ENCODE results near the gene CDA.

CDA gene

GRCh38 chr1:20652300-20652699, 63.4 kb downstream of the CDA start:
- CTCF ChIA-PET = interaction anchor here (1.1 to 1.2 kb wide), 2 partner anchors 9 to 19 kb away, joined by 3 read pairs; no protein-coding TSS in a partner anchor
- no peak overlapping the region for H3K27ac ChIP-seq (ENCODE audit: extremely low read depth, low read depth, low read length)
- no peaks in the 10 kb centered on the region for H3K4me1 ChIP-seq (ENCODE audit: control insufficient read depth, insufficient read depth, low read length)
- H3K9me3 ChIP-seq (ENCODE audit: control insufficient read depth, insufficient read depth, low read depth, low read length) = no peaks in the 10 kb centered on the region
- H3K4me3 ChIP-seq (ENCODE audit: low read depth, low read length) = no peak overlapping the region
- POLR2A ChIA-PET = interaction anchor here (1.2 to 1.4 kb wide), 2 partner anchors 9 kb away, joined by 3 to 4 read pairs; partner anchors contain the start of gene DDOST
- TF ChIP-seq ZNF610 (tag by site-specific recombination; IDR thresholded peaks at IDR 0.05; ENCODE audit: borderline replicate concordance) = no peak
- no peak for TF ChIP-seq ZNF423 (tag by site-specific recombination; IDR thresholded peaks at IDR 0.05)
- no peak for TF ChIP-seq ZEB2 (tag by site-specific recombination; IDR thresholded peaks at IDR 0.05)
- TF ChIP-seq ZNF596 (tag by site-specific recombination; IDR thresholded peaks at IDR 0.05) = no peak
- TF ChIP-seq ZNF645 (tag by site-specific recombination; IDR thresholded peaks at IDR 0.05) = no peak
- TF ChIP-seq ZNF571 (tag by site-specific recombination; IDR thresholded peaks at IDR 0.05) = no peak
- TF ChIP-seq ZNF785 (tag by site-specific recombination; IDR thresholded peaks at IDR 0.05) = no peak
- TF ChIP-seq, protein P1, sequence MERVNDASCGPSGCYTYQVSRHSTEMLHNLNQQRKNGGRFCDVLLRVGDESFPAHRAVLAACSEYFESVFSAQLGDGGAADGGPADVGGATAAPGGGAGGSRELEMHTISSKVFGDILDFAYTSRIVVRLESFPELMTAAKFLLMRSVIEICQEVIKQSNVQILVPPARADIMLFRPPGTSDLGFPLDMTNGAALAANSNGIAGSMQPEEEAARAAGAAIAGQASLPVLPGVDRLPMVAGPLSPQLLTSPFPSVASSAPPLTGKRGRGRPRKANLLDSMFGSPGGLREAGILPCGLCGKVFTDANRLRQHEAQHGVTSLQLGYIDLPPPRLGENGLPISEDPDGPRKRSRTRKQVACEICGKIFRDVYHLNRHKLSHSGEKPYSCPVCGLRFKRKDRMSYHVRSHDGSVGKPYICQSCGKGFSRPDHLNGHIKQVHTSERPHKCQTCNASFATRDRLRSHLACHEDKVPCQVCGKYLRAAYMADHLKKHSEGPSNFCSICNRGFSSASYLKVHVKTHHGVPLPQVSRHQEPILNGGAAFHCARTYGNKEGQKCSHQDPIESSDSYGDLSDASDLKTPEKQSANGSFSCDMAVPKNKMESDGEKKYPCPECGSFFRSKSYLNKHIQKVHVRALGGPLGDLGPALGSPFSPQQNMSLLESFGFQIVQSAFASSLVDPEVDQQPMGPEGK (tag by site-specific recombination; IDR thresholded peaks at IDR 0.05) = no peak
- no peak for TF ChIP-seq ZBTB21 (tag by site-specific recombination; IDR thresholded peaks at IDR 0.05)
- TF ChIP-seq ZNF239 (tag by site-specific recombination; IDR thresholded peaks at IDR 0.05) = no peak
- no peak for TF ChIP-seq KLF17 (tag by site-specific recombination; IDR thresholded peaks at IDR 0.05)
- no peak for TF ChIP-seq ZNF146 (tag by site-specific recombination; IDR thresholded peaks at IDR 0.05)
- no peak for TF ChIP-seq ZNF214 (tag by site-specific recombination; IDR thresholded peaks at IDR 0.05; ENCODE audit: borderline replicate concordance)
- no peak for TF ChIP-seq ZNF473 (tag by site-specific recombination; IDR thresholded peaks at IDR 0.05)
- no peak for TF ChIP-seq ELK4 (IDR thresholded peaks at IDR 0.05; ENCODE audit: borderline replicate concordance, low read depth, low read length)
- H3K36me3 ChIP-seq (ENCODE audit: control insufficient read depth in 2 of 2, insufficient read depth in 1 of 2, low read length in 2 of 2) = peaks cover 38 to 98% of the 10 kb centered on the region in 2 experiments

DNA sequence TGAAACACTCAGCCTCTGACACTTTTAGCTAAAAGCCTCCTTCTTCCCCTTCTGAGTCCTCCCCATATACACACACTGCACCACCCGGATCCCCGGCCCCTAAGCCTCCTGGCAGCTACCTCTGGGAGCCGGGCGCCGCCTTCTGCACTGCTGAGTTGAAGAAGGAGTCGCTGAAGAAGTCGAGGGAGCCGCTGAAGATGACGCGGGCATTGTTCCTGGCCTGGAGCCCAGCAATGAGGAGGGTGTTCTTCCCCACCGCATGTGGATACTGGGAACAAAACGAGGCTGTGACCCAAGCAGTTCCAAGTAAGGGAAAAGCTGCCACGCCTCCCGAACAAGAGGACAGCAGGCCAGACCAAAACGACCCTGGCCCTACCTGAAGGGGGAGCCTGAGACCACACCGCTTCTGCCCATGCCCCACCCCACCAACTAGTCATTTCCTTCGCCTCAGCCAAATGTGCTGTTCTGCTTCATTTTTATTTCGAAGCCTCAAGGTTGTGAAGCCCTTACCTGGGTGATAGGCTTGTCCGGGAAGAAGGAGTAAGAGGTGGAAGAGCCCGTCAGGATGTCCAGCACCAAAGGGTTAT, 65.3 kb downstream of the CDA start:
- POLR2A ChIA-PET = interaction anchor here (1.6 kb wide), 1 partner anchor 20 kb away, joined by 8 read pairs; no protein-coding TSS in a partner anchor
- H3K27ac ChIP-seq (ENCODE audit: extremely low read depth, low read depth, low read length) = no peak overlapping the region
- H3K4me1 ChIP-seq (ENCODE audit: control insufficient read depth, insufficient read depth, low read length) = no peaks in the 10 kb centered on the region
- peaks cover 45 to 98% of the 10 kb centered on the region in 2 experiments for H3K36me3 ChIP-seq (ENCODE audit: control insufficient read depth in 2 of 2, insufficient read depth in 1 of 2, low read length in 2 of 2)
- H3K4me3 ChIP-seq (ENCODE audit: low read depth, low read length) = no peak overlapping the region
- H3K9me3 ChIP-seq (ENCODE audit: control insufficient read depth, insufficient read depth, low read depth, low read length) = no peaks in the 10 kb centered on the region
- CTCF ChIA-PET = interaction anchor here (0.6 to 1.5 kb wide), 3 partner anchors 21 to 1615 kb away, joined by 3 to 4 read pairs (median 3); no protein-coding TSS in a partner anchor
- 0 out of 2 replicates have a peak, but pooled peaks have one; percentile 19 for TF ChIP-seq ZBTB48 (tag by site-specific recombination; IDR thresholded peaks at IDR 0.05)
- no peak for TF ChIP-seq ZNF645 (tag by site-specific recombination; IDR thresholded peaks at IDR 0.05)

Measured in HEK293 (cell line).